Natural killer cell (primary cell): ENCODE results near the gene ZC2HC1C. TPM values are rescaled to one million over a fixed set of nuclear protein-coding genes. Genes with fewer than 3 reads are reported as not detected.

Experiments
- ATAC-seq, 3 donors: fragments of 150-1000 bp in 2 of 3; fragments of 200-7000 bp in 1 of 3; cut with Tn5 transposase; 1 replicate in 1 of 3; 2 replicates in 2 of 3; pipeline ENCODE4 v1.10.0; 2021; ENCODE audit warnings: mild to moderate bottlenecking in 2 of 3, moderate library complexity in 2 of 3
- DNase-seq, 2 donors: peaks; one replicate each; pipeline versions ENCODE4 v3.0.0 to v3.0.0-alpha.2; 2013 to 2021; ENCODE audit warnings: mixed read lengths in 1 of 2
- H3K27ac ChIP-seq: one replicate; pipeline ENCODE4 v1.5.1; 2013; ENCODE audit warnings: mild to moderate bottlenecking, low read length
- H3K27me3 ChIP-seq: one replicate; pipeline ENCODE4 v1.6.1; 2013; ENCODE audit warnings: low read length; ENCODE audit not compliant: control insufficient read depth, insufficient read depth
- H3K36me3 ChIP-seq: one replicate; pipeline ENCODE4 v1.6.1; 2013; ENCODE audit warnings: low read length; ENCODE audit not compliant: control insufficient read depth, insufficient read depth
- H3K4me1 ChIP-seq: one replicate; pipeline ENCODE4 v1.6.1; 2013; ENCODE audit warnings: low read length; ENCODE audit not compliant: control insufficient read depth, insufficient read depth
- H3K4me3 ChIP-seq: one replicate; pipeline ENCODE4 v1.5.1; 2013; ENCODE audit warnings: low read length
- H3K9me3 ChIP-seq: one replicate; pipeline ENCODE4 v1.6.1; 2013; ENCODE audit warnings: low read length; ENCODE audit not compliant: control insufficient read depth, insufficient read depth
- H3K27ac Mint-ChIP-seq, 2 donors: one replicate each; pipeline ENCODE4 v1.8.0; 2022; ENCODE audit warnings: mild to moderate bottlenecking in 2 of 2, mixed read lengths in 2 of 2, moderate library complexity in 1 of 2
- H3K27me3 Mint-ChIP-seq, 2 donors: one replicate each; pipeline ENCODE4 v1.8.0; 2022; ENCODE audit warnings: low read depth in 2 of 2, mixed read lengths in 2 of 2
- H3K36me3 Mint-ChIP-seq: one replicate; pipeline ENCODE4 v1.8.0; 2022; ENCODE audit warnings: mixed read lengths
- H3K4me1 Mint-ChIP-seq, 2 donors: one replicate each; pipeline ENCODE4 v1.8.0; 2022; ENCODE audit warnings: mixed read lengths in 2 of 2
- H3K4me3 Mint-ChIP-seq: one replicate; pipeline ENCODE4 v1.8.0; 2022; ENCODE audit warnings: mild to moderate bottlenecking, moderate library complexity, mixed read lengths
- H3K9me3 Mint-ChIP-seq, 2 donors: one replicate each; pipeline ENCODE4 v1.8.0; 2022; ENCODE audit warnings: mixed read lengths in 2 of 2
- CTCF ChIP-seq: fragments of 200-600 bp; IDR thresholded peaks from one replicate; pipeline ENCODE4 v1.8.0; 2022; ENCODE audit warnings: antibody characterized with exemption
- WGBS: methylation state at CpG from one replicate; pipeline ENCODE4 v1.1.7; 2013; ENCODE audit warnings: missing lambda C conversion rate; ENCODE audit not compliant: insufficient coverage; 5-methylcytosine and 5-hydroxymethylcytosine counted together
- intact Hi-C: fragments of 100-400 bp; cut with micrococcal nuclease; formaldehyde crosslinking; loops from one replicate; pipeline ENCODE4 v1.14.2; 2022
- total RNA-seq, 4 donors: library from RNA; stranded (reverse); fragments of 120-200 nt in 1 of 4; gene quantifications; one replicate each; pipeline versions ENCODE4 v1.2.3 to v1.2.4, GENCODE V29; 2013 to 2022

Gene ZC2HC1C
- total RNA-seq, 3 donors from 2014 or later (not counting 1 experiment from before 2014, with no cell fraction given), result 0.55 TPM; not detected in 2

DNA sequence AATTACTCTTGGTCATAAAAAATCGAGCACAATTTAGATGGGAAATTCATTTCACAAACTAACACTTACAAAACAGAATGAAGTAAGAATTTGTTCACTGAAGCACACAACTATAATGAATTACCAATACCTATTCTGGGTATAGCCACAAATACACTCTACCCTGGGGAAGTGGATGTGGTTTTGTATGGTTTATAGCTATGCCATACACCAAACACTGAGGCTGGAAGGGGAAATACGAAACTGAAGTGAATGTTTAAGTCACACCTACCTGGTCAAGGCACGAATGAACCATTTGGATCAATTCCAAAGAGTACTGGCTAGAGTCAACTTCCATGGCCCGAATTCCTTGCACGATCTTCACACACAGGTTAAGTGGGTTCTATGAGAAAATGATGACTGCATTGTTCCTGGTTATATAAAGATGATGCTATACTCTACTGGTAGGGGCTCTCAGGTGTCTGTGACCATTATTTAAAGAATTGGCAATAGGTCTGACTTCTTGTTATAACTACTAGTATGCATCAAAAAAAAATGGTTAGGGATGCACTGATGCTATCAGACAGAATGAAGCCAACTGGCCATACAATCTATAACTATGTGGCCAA, 44.6 kb downstream of the ZC2HC1C start:
- DNase-seq (peak in 1 of 2 donors; percentile 9), ATAC-seq (no peak)
- Mint-ChIP-seq H3K4me3 (no peak overlapping the region), H3K4me1 (peaks cover 7 to 11% of the 10 kb centered on the region in 2 donors), H3K27ac (no peak overlapping the region), H3K27me3 (no peaks in the 10 kb centered on the region), H3K36me3 (peaks cover 25% of the 10 kb centered on the region), H3K9me3 (no peaks in the 10 kb centered on the region)
- Histone ChIP-seq H3K27ac (no peak overlapping the region), H3K27me3 (no peaks in the 10 kb centered on the region), H3K9me3 (no peaks in the 10 kb centered on the region), H3K4me1 (no peaks in the 10 kb centered on the region), H3K36me3 (peaks cover 94% of the 10 kb centered on the region), H3K4me3 (no peak overlapping the region)
- 43% methylated on average over 4 of the region's 5 CpGs for WGBS
- TF ChIP-seq CTCF, result no peak
- intact Hi-C loops, result no loop called here

DNA sequence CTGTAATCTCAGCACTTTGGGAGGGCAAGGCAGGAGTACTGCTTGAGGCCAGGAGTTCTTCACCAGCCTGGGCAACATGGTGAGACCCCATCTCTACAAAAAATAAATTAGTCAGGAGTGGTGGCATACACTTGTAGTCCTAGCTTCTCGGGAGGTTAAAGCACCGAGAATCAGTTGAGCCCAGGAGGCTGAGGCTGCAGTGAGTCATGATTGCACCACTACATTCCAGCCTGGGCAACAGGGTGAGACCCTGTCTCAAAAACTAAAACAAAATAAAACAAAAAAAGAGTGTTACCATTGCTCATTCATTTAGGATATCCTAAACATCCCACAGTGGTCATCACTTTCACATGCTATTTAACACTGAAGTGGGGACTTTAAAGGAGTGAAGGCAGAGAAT, 49.6 kb downstream of the ZC2HC1C start:
- no peak overlapping the region for H3K4me3 ChIP-seq
- 97% methylated on average over 2 of the region's 2 CpGs for WGBS
- DNase-seq (no peak), ATAC-seq (no peak)
- no peak overlapping the region for H3K4me3 Mint-ChIP-seq
- H3K27me3 ChIP-seq, result no peaks in the 10 kb centered on the region
- no peak overlapping the region for H3K27ac ChIP-seq
- no peaks in the 10 kb centered on the region for H3K9me3 Mint-ChIP-seq
- no peaks in the 10 kb centered on the region for H3K27me3 Mint-ChIP-seq
- H3K27ac Mint-ChIP-seq, result no peak overlapping the region
- H3K4me1 ChIP-seq, result no peaks in the 10 kb centered on the region
- H3K36me3 ChIP-seq, result peaks cover 63% of the 10 kb centered on the region
- peaks cover 6% of the 10 kb centered on the region for H3K36me3 Mint-ChIP-seq
- H3K4me1 Mint-ChIP-seq, result peaks cover 7 to 9% of the 10 kb centered on the region in 2 donors
- intact Hi-C loops, result no loop called here
- H3K9me3 ChIP-seq, result no peaks in the 10 kb centered on the region
- no peak for TF ChIP-seq CTCF

GRCh38 chr14:75120541-75121291, 51.3 kb downstream of the ZC2HC1C start:
- Mint-ChIP-seq H3K27ac (no peak overlapping the region), H3K4me3 (no peak overlapping the region), H3K36me3 (peaks cover 6% of the 10 kb centered on the region), H3K4me1 (peaks cover 18 to 24% of the 10 kb centered on the region in 2 donors), H3K9me3 (no peaks in the 10 kb centered on the region), H3K27me3 (no peaks in the 10 kb centered on the region)
- intact Hi-C loops, result no loop called here
- Histone ChIP-seq H3K4me3 (no peak overlapping the region), H3K9me3 (no peaks in the 10 kb centered on the region), H3K27ac (no peak overlapping the region), H3K36me3 (peaks cover 49% of the 10 kb centered on the region), H3K4me1 (no peaks in the 10 kb centered on the region), H3K27me3 (no peaks in the 10 kb centered on the region)
- 61% methylated on average over 3 of the region's 3 CpGs for WGBS
- TF ChIP-seq CTCF, result no peak
- DNase-seq (no peak), ATAC-seq (no peak)
